ENCODE results near the gene ARID3C. TPM values are rescaled to one million over a fixed set of nuclear protein-coding genes. Genes with fewer than 3 reads are reported as not detected.
"Not testable (repeated sequence)": the region's sequence is repeated elsewhere in the genome, so short reads cannot be mapped to it uniquely, and the experiment has no call there.

ARID3C gene
- total RNA-seq, 4 donors from 2014 or later: not detected

DNA sequence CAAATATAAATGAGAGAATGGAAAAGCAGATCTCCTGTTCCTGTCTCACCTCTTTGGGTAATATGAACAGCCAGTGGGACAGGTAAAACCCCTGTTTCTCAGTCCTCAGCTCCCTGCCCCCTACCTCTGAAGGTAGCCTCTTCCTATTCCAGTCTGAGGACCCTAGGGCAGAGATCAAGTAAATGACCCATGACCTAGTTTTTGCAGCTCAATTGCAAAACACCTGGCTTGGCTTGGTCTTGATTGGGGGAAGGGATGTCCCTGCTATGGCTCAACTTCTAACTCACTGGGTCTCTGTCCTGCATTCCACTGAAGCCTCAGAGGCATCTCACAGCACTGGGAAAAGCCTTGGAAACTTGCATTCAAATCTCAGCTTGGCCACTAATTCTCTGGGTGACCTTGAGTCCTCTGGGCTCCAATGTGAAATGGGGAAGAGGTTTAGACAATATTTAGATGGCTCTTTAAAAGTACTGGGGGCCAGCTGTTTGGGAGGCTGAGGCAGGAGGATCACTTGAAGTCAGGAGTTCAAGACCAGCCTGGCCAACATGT is 16.0 kb upstream of the ARID3C start:
- ATAC-seq (no peak), DNase-seq (no peak)
- Histone ChIP-seq H3K27ac (peak overlapping the region in 1 of 4 donors; percentile 39), H3K36me3 (peaks cover 0 to 13% of the 10 kb centered on the region in 2 donors), H3K4me3 (no peak overlapping the region), H3K9me3 (no peaks in the 10 kb centered on the region), H3K4me1 (peaks cover 22 to 30% of the 10 kb centered on the region in 2 donors), H3K27me3 (no peaks in the 10 kb centered on the region)
- intact Hi-C loops (cut with DNase I; ENCODE audit: low total_unique reads) (no loop called here), in situ Hi-C loops (cut with MboI; ENCODE audit: low sequenced_read_pairs in 4 of 4) (loop anchor here in 1 of 4 donors (10.0 kb wide), 1 partner anchor 60 kb away; no protein-coding TSS in a partner anchor)
- TF ChIP-seq, protein P1, sequence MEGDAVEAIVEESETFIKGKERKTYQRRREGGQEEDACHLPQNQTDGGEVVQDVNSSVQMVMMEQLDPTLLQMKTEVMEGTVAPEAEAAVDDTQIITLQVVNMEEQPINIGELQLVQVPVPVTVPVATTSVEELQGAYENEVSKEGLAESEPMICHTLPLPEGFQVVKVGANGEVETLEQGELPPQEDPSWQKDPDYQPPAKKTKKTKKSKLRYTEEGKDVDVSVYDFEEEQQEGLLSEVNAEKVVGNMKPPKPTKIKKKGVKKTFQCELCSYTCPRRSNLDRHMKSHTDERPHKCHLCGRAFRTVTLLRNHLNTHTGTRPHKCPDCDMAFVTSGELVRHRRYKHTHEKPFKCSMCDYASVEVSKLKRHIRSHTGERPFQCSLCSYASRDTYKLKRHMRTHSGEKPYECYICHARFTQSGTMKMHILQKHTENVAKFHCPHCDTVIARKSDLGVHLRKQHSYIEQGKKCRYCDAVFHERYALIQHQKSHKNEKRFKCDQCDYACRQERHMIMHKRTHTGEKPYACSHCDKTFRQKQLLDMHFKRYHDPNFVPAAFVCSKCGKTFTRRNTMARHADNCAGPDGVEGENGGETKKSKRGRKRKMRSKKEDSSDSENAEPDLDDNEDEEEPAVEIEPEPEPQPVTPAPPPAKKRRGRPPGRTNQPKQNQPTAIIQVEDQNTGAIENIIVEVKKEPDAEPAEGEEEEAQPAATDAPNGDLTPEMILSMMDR (IDR thresholded peaks at IDR 0.05 in 4 of 5, conservative IDR thresholded peaks at IDR 0.05 in 1 of 5): no peak
- TF ChIP-seq POLR2A (IDR thresholded peaks at IDR 0.05): no peak

DNA sequence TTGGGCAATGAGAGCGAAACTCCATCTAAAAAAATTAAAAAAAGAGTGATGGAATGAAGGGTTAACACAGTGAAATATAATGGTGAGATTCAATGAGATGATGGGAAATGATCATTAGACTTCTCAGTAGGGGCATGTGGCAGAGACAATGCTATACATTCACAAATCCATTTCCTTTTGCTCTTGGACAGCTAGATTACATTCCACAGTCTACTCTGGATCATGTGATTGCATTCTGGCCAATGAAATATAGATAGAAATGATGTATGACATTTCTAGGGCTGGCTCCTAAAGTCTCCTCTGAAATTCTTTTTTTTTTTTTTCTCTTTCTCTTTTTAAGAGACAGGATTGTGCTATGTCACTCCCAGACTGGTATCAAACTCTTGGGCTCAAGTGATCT is 13.8 kb upstream of the ARID3C start:
- Histone ChIP-seq H3K36me3 (no peaks in the 10 kb centered on the region), H3K4me1 (peaks cover 22 to 25% of the 10 kb centered on the region in 2 donors), H3K4me3 (no peak overlapping the region), H3K27ac (no peak overlapping the region), H3K9me3 (no peaks in the 10 kb centered on the region), H3K27me3 (no peaks in the 10 kb centered on the region)
- in situ Hi-C loops (cut with MboI; ENCODE audit: low sequenced_read_pairs in 4 of 4) (loop anchor here in 1 of 4 donors (10.0 kb wide), 1 partner anchor 62 kb away; no protein-coding TSS in a partner anchor), intact Hi-C loops (cut with DNase I; ENCODE audit: low total_unique reads) (no loop called here)
- DNase-seq: no peak
- TF ChIP-seq, protein P1 (IDR thresholded peaks at IDR 0.05 in 4 of 5, conservative IDR thresholded peaks at IDR 0.05 in 1 of 5): no peak
- no peak for TF ChIP-seq POLR2A (IDR thresholded peaks at IDR 0.05)
- no peak for ATAC-seq

DNA sequence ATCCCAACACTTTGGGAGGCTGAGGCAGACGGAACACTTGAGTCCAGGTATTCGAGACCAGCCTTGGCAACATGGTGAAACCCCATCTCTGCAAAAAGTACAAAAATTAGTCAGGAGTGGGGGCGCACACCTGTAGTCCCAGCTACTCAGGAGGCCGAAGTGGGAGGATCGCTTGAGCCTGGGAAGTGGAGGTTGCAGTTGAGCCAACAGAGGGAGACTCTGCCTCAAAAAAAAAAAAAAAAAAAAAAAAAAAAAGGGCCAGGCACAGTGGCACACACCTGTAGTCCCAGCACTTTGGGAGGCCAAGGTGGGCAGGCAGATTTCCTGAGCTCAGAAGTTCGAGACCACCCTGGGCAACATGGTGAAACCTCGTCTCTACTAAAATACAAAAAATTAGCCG is 10.5 kb upstream of the ARID3C start:
- H3K4me3 ChIP-seq; in situ Hi-C loops (cut with MboI; ENCODE audit: low sequenced_read_pairs in 4 of 4); H3K27me3 ChIP-seq; H3K9me3 ChIP-seq; H3K36me3 ChIP-seq; ATAC-seq; intact Hi-C loops (cut with DNase I; ENCODE audit: low total_unique reads); H3K27ac ChIP-seq; DNase-seq: not testable (repeated sequence)
- peaks cover 12 to 16% of the 10 kb centered on the region in 2 donors for H3K4me1 ChIP-seq

DNA sequence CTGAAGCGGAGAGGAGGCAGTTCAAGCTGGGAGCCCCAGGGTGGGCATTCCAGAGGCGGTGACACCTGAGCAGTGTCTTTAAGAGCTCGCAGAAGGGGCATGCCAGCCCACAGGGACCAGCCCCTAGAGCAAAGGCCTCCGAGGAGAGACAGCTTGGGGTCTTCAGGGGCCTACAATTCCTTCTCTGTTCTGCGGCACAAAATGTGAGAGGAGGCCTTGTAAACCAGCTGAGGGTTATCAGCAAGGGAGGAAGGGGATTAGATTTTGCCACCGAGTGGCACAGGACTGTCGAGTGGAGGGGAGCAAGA is 9.2 kb upstream of the ARID3C start:
- H3K27ac ChIP-seq: peak overlapping the region; percentile 80 to 93 (median 86)
- peak overlapping the region; percentile 66 to 95 (median 74) for H3K4me3 ChIP-seq
- DNase-seq (no peak), ATAC-seq (no peak)
- TF ChIP-seq POLR2A (IDR thresholded peaks at IDR 0.05): no peak
- TF ChIP-seq, protein P1 (IDR thresholded peaks at IDR 0.05 in 4 of 5, conservative IDR thresholded peaks at IDR 0.05 in 1 of 5): no peak
- no peaks in the 10 kb centered on the region for H3K36me3 ChIP-seq
- H3K27me3 ChIP-seq: no peaks in the 10 kb centered on the region
- H3K9me3 ChIP-seq: no peaks in the 10 kb centered on the region
- H3K4me1 ChIP-seq: peaks cover 12 to 16% of the 10 kb centered on the region in 2 donors
- in situ Hi-C loops (cut with MboI; ENCODE audit: low sequenced_read_pairs in 4 of 4) (no loop called here), intact Hi-C loops (cut with DNase I; ENCODE audit: low total_unique reads) (no loop called here)

DNA sequence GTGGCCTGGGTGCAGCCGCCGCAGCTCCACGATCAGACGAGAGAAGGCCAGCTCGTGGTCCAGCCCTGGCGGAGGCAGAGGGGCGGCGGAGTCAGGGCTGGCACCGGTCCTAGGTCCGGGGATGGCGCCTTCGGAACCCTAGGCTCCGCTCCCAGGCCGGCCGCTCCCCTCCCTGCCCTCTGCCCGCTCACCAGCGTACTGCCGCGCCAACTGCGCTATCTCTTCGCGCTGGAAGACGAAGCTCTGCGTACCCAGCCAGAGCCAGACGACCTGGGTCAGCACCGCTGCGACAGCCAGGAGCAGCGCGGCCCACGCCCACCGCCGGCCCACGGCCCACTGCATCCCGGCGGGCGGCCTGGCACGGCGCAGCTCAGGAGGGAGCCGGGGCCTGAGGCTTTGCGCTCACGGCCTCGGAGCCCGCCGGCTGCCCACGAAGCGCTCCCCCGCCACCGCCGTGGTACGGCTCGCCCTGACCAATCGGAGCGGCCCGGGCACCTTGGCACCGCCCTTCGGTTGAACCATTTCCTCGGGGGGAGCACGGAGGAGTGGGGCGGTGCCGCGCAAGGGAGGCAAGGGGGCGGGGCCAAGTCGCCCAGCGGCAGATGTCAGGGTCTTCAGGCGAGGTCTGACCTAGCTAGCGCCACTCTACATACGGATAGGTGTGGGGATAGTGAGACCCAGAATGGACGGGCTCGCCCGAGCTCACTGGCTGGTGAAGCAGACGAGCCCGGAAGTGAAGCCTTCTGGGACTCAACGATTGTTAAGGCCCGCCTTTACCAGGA is 8.7 kb upstream of the ARID3C start, which contains the start of gene SIGMAR1:
Gene SIGMAR1, minus strand, starts transcription at position 432 of the 782 bp plus-strand sequence. Its CDS starts 90 bp downstream, at position 342.
- in situ Hi-C loops (cut with MboI; ENCODE audit: low sequenced_read_pairs in 4 of 4) (no loop called here), intact Hi-C loops (cut with DNase I; ENCODE audit: low total_unique reads) (loop anchor here (2.0 kb wide), 1 partner anchor 17 kb away; the partner anchor contains the start of gene DCTN3)
- H3K9me3 ChIP-seq: no peaks in the 10 kb centered on the region
- H3K4me1 ChIP-seq: peaks cover 12 to 16% of the 10 kb centered on the region in 2 donors
- peak within 1 kb of the TSS; percentile 80 to 93 (median 86) for H3K27ac ChIP-seq
- H3K27me3 ChIP-seq: no peaks in the 10 kb centered on the region
- TF ChIP-seq POLR2A (IDR thresholded peaks at IDR 0.05): peak; percentile 81 to 87
- TF ChIP-seq, protein P1 (IDR thresholded peaks at IDR 0.05 in 4 of 5, conservative IDR thresholded peaks at IDR 0.05 in 1 of 5): peak in 1 of 5 experiments; percentile 18
- ATAC-seq (peak; percentile 92), DNase-seq (peak; percentile 90 to 91)
- H3K4me3 ChIP-seq: peak within 1 kb of the TSS; percentile 66 to 95 (median 74)
- no peaks in the 10 kb centered on the region for H3K36me3 ChIP-seq
